Erythroblast (primary cell): Measurements from ENCODE around the gene MYO1E.
"Not testable (repeated sequence)": the region's sequence is repeated elsewhere in the genome, so short reads cannot be mapped to it uniquely, and the experiment has no call there.

ENCODE experiments used
- DNase-seq, 2 experiments: peaks; one replicate each; lab custom pipeline; 2025; lab: John Stamatoyannopoulos, UW
- GATA1 ChIP-seq: IDR thresholded peaks from 2 replicates; pipeline ENCODE4 v1.6.1; 2011; ENCODE audit warnings: low read depth, mild to moderate bottlenecking, control low read depth, low read length, moderate library complexity
- POLR2A ChIP-seq: IDR thresholded peaks from 2 replicates; pipeline ENCODE4 v1.6.1; 2011; ENCODE audit warnings: mild to moderate bottlenecking, low read length

MYO1E gene

GRCh38 chr15:59290295-59291212 lies 82.1 kb downstream of the MYO1E start:
- DNase-seq = no peak
- no peak for TF ChIP-seq POLR2A
- TF ChIP-seq GATA1 = no peak

- TF ChIP-seq GATA1 (no peak), POLR2A (no peak)
- no peak for DNase-seq
These were observed 83.1 kb downstream of the MYO1E start for GRCh38 chr15:59289574-59289973.

DNA sequence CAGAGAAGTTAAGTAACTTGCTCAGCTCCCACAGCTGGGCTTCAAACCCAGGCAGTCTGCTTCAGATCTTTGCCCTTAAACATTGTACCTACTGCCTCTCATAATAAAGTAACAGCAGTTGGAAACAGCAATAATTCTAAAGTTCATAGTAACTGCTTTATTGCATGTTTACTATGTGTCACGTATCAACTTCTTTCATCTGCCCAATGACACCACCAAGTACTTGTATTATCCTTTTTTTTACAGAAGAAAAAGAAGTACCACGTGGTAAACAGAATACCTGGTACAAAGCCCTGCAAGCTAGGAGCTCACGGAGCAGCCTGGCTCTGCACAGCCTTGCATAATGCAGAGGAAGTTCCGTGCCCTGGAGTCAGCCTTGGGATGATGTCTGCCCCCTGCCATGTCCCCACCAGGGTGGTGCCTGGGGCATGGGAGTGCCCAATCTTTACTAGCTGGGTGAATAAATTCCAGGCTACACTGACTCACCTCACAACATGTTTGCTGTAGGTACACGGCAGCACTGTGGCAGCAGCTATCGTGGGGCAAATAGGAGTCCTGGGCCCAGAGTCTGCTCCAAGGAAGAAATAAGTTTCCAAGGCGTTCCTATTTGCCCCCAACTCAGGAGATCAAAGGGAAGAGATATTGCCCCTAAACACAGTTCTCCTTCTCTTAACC lies 88.8 kb downstream of the MYO1E start:
- TF ChIP-seq POLR2A = no peak
- TF ChIP-seq GATA1 = no peak
- DNase-seq = no peak

GRCh38 chr15:59282515-59283337 lies 89.9 kb downstream of the MYO1E start:
- TF ChIP-seq POLR2A = no peak
- no peak for TF ChIP-seq GATA1
- DNase-seq = no peak

DNA sequence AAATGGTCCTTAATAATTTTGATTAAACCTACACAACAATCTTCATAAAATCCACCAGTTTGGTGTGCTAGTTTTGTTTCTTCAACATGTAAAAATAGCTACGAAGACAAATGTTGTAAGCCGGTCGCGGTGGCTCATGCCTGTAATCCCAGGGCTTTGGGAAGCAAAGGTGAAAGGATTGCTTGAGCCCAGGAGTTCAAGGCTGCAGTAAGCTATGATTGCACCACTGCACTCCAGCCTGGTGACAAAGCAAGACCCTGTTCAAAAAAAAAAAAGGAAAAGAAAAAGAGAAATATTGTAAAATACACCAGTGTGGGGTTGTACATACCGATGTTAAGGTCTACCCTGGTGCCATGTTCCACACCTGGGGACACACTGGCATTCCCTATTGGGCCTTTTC lies 91.0 kb downstream of the MYO1E start:
- no peak for TF ChIP-seq POLR2A
- no peak for TF ChIP-seq GATA1
- DNase-seq = no peak

- TF ChIP-seq POLR2A = no peak
- no peak for TF ChIP-seq GATA1
- DNase-seq = no peak
These were observed 91.8 kb downstream of the MYO1E start for GRCh38 chr15:59280855-59281254.

GRCh38 chr15:59280292-59280691 lies 92.4 kb downstream of the MYO1E start:
- DNase-seq = not testable (repeated sequence)

DNA sequence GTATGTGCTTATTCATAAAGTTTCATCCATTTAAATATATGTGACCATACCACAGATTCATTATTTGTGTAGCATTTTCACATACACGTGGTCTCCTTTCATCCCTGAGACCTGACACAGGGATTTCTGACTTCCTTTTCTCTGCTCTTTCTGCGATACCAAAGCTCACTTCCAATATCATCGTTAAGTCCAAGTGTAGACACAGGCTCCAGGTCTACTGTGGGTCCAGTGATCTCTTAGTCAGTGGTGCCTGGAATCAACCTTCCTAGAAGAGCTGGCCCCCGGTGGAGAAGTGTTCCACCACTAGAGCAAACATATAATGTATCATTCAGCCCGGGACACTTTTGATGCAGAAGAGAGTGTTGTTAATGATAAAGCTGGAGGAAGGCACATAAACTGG lies 93.6 kb downstream of the MYO1E start:
- no peak for DNase-seq
- TF ChIP-seq GATA1 (no peak), POLR2A (no peak)

DNA sequence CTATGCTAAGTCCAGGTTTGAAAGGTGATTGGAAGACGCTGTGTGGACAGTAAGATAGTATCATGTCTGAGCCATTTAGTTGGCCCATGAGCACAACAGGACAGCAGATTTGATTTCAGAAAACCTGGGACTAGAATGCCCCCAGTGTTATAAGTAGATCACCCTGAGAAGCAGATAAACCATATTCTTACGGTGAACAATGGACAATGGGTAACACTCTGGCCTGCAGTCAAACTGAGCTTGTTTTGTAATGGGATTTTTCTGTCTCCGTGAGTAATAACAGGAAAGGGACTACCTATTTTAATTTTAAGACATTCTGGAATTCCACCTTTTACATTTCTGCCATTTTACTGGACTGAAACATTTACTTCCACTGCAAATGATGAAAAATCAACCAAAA lies 94.6 kb downstream of the MYO1E start:
- TF ChIP-seq POLR2A (no peak), GATA1 (no peak)
- no peak for DNase-seq

- DNase-seq = no peak
- no peak for TF ChIP-seq POLR2A
- TF ChIP-seq GATA1 = no peak
These were observed 96.2 kb downstream of the MYO1E start for GRCh38 chr15:59276225-59277178.

DNA sequence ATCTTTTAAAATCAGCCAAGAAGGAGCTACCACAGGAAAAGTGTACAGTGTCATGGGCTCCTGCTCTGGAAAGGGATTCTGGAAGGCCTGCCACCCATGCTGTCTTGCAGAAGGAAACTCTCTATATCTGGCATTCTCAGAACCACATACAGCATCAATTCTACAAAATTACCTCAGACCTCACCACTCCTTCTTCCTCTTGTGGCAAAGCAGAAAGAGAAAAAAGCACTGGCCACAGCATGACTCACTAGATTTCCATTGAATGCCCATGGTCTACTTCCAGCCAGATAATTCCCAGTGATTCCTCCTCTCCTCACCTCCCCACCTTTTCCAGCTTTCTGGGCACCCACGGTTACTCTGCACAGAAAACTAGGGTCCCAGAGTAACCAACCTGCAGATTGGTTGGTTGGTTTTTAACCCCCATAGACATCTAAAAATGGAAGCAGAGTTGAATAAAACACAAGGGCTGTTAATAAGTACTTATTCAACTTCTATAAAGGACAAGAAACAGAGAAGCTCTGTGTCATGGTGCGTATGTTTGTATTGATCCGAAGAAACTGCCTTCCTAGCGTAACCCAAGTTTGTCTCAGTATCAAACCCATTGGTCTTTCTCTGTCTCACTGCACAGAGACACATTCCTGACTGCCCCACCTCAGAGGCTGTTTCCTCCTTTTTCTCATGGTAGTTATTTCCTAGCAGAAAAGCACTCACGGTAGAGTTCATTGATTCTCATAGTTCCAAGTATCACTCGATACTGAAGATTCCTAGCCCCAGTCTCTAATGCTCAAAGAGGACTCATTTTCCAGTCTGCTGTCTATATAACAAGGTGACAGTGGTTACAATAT lies 98.3 kb downstream of the MYO1E start:
- no peak for TF ChIP-seq GATA1
- TF ChIP-seq POLR2A = no peak
- DNase-seq = no peak

- TF ChIP-seq GATA1 = no peak
- no peak for TF ChIP-seq POLR2A
- no peak for DNase-seq
These were observed 99.4 kb downstream of the MYO1E start for GRCh38 chr15:59273234-59273633.
